GM13976 (cell line): ENCODE data around the gene PRKCH.

Experiments
- DNase-seq: peaks from one replicate; pipeline ENCODE4 v3.0.0; 2012; ENCODE audit warnings: low spot score
- CTCF ChIP-seq: IDR thresholded peaks from 2 replicates; pipeline ENCODE4 v1.5.1; 2012; ENCODE audit warnings: borderline replicate concordance, mild to moderate bottlenecking; ENCODE audit not compliant: insufficient read depth; ENCODE audit errors: extremely low read depth, missing control alignments, control extremely low read depth
- in situ Hi-C: fragments of 300-500 bp; cut with MboI; formaldehyde crosslinking; loops from one replicate; pipeline ENCODE4 v1.12.0; 2022; ENCODE audit warnings: low sequenced_read_pairs, mixed read lengths, inconsistent platforms; ENCODE audit not compliant: unreplicated experiment

The PRKCH gene

GRCh38 chr14:61584331-61584741 is 263.0 kb downstream of the PRKCH start:
- in situ Hi-C loops = no loop called here
- TF ChIP-seq CTCF = no peak
- DNase-seq = no peak

- no peak for TF ChIP-seq CTCF
- in situ Hi-C loops = no loop called here
- DNase-seq = no peak
These were observed 264.5 kb downstream of the PRKCH start for GRCh38 chr14:61585598-61586543.

- DNase-seq = no peak
- in situ Hi-C loops = no loop called here
These were observed 265.2 kb downstream of the PRKCH start for GRCh38 chr14:61586544-61587055.

GRCh38 chr14:61587081-61587713 is 265.8 kb downstream of the PRKCH start:
- TF ChIP-seq CTCF = no peak
- in situ Hi-C loops = no loop called here
- no peak for DNase-seq

More at GRCh38 chr14:61586544-61587055, 265.2 kb downstream of the PRKCH start:
- no peak for TF ChIP-seq CTCF

GRCh38 chr14:61588419-61588901 is 267.1 kb downstream of the PRKCH start:
- no peak for TF ChIP-seq CTCF
- in situ Hi-C loops = no loop called here
- DNase-seq = no peak
